GM19395 (cell line): Measurements from ENCODE around the gene RIN1.
"Not testable (repeated sequence)": the region's sequence is repeated elsewhere in the genome, so short reads cannot be mapped to it uniquely, and the experiment has no call there.

Experiments used
- ATAC-seq: cut with Tn5 transposase; IDR thresholded peaks from one replicate; pipeline ENCODE4 v1.9.1; 2021; ENCODE audit warnings: mild to moderate bottlenecking, moderate library complexity; ENCODE audit not compliant: unreplicated experiment

The RIN1 gene, protein sequence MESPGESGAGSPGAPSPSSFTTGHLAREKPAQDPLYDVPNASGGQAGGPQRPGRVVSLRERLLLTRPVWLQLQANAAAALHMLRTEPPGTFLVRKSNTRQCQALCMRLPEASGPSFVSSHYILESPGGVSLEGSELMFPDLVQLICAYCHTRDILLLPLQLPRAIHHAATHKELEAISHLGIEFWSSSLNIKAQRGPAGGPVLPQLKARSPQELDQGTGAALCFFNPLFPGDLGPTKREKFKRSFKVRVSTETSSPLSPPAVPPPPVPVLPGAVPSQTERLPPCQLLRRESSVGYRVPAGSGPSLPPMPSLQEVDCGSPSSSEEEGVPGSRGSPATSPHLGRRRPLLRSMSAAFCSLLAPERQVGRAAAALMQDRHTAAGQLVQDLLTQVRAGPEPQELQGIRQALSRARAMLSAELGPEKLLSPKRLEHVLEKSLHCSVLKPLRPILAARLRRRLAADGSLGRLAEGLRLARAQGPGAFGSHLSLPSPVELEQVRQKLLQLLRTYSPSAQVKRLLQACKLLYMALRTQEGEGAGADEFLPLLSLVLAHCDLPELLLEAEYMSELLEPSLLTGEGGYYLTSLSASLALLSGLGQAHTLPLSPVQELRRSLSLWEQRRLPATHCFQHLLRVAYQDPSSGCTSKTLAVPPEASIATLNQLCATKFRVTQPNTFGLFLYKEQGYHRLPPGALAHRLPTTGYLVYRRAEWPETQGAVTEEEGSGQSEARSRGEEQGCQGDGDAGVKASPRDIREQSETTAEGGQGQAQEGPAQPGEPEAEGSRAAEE

DNA sequence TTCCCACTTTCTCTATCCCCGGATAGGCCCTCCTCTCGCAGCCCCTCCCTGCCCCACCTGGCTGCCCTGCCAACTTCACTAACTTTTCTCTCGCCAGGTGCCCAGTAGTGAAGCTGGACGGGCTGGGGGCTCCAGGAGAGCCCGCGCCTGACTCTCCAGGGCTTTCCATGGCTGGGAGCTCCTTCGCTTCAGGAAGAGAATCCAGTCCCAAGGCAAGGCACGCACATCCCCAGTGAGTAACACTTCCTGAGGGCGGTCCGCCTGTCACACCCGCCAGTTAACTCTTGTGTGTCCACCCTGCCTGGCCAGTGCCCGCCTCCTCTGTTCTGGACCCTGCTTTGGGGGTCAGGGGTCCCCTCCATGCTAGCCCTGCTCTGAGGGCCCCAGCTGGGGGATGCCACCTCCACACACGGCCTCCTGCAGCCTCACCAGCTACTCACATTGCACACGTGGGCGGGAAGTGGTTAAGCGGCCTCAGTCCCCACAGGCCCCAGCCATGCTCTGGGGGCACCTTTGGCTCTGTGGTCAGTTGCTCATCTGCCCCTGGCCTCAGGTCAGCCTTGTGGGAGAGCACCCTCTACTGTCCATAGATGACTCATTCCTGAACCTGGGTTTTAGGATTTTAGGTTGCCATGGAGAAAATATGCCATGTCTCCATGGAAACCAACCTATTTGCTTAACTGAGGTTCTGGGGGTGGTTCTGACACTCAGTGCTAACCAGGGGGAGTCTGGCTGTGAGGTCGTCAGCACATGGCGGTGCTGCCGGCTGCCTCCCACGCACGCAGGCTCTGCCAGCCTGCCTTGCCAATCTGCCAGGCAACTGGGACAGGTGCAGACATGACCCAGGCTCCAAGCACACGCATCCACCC, at the start of gene RIN1:
TSS of gene RIN1 (minus strand) at position 201 of the 869 bp plus-strand sequence. CDS start at position 169, 32 bp downstream.
- ATAC-seq = peak; percentile 61

DNA sequence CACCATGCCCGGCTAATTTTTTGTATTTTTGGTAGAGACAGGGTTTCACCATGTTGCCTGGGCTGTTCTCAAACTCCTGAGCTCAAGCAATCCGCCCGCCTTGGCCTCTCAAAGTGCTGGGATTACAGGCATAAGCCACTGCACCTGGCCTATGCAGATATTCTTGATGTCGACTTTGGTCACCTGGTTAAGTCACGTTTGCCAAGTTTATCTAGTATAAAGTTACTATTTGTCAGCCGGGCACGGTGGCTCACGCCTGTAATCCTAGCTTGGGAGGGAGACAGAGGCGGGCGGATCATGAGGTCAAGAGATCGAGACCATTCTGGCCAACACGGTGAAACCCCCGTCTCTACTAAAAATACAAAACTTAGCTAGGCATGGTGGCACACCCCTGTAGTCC, 48.1 kb upstream of the RIN1 start:
- not testable (repeated sequence) for ATAC-seq

DNA sequence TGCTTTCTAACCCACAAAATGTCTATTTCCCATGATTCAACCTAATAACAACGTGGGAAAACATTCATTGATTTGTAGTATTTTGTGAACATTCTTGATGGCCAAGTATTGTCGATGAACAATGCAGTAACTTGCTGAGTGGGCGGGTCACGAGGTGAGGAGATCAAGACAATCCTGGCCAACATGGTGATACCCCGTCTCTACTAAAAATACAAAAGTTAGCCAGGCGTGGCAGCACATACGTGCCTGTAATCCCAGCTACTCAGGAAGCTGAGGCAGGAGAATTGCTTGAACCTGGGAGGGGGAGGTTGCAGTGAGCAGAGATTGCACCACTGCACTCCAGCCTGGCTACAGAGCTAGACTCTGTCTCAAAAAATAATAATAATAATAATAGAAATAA, 44.0 kb upstream of the RIN1 start:
- not testable (repeated sequence) for ATAC-seq

DNA sequence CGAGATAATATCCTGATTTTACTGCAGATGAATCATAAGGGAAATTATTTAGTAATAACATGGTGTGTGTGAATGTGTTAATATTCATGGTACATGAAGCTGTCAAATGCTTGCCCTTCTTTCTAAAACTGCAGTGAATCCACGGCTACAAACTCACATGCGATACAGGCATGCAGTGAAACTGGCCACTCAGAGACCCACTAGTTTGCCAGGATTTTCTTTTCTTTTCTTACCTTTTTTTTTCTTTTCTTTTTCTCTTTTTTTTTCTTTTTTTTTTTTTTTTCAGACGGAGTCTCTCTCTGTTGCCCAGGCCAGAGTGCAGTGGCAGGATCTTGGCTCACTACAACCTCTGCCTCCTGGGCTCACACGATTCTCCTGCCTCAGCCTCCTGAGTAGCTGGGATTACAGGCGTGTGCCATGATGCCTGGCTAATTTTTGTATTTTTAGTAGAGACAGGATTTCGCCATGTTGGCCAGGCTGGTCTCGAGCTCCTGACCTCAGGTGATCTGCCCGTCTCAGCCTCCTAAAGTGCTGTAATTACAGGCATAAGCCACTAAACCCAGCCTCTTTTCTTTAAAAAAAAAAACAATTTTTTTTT, 37.6 kb upstream of the RIN1 start:
- ATAC-seq = not testable (repeated sequence)

DNA sequence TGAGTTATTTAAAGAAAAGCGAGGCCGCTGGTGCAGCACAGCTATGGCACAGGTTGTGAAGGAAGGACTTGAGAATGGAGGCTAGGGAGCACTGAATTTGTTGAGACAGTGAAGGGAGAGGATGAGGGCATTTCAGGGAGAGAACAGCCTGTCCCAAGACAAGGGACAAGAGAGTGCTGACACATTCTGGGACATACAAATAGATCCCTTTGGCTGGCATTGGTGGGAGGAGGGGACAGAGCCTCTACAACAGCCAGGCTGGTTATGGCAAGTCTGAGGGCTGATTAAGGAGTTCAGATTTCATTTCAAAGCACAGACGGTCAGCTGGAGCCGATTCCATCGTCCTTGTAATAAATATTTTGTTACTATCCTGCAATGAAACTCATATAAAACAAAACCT, 37.0 kb upstream of the RIN1 start:
- no peak for ATAC-seq

DNA sequence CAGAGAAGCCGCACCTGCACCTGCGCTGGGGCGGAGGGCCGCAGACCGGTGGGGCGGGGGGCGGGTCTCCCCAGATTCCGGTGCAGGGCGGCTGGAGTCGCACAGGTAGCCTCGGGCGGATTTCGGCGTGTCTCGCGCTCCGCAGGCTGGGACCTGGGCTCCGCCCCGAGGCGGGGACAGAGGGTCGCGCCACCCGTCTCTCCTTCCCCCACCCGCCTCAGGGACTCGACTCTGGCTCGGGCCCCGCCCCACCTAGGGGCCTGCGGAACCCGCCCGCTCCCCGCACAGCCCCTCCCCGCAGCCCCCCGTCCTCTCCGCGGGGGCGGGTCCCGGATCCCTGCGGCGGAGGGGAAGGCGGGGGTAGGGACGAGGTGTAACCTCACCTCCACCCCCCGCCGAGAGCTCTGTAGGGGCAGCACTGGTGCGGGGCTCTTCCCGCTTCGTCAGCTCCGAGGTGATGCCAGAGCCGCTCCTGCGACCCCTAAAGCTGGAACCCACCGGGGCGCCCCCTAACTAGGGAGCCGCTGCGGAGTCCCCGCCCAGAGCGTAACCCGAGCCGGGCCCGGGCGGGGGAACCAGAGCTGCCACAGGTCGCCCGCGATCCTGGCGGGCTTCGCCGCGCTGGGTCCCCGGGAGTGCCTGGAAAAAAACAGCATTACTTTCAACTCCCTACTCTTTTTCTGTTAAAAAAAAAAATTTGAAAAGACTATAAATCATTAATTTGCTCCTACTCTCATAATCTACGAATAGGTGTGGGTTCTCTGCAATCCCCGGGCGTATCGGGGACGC, 35.6 kb upstream of the RIN1 start, which contains the start of gene SLC29A2:
TSS of gene SLC29A2 (minus strand) at position 134 of the 789 bp plus-strand sequence. CDS start 169 bp downstream, outside the sequence.
- peak; percentile 71 for ATAC-seq

DNA sequence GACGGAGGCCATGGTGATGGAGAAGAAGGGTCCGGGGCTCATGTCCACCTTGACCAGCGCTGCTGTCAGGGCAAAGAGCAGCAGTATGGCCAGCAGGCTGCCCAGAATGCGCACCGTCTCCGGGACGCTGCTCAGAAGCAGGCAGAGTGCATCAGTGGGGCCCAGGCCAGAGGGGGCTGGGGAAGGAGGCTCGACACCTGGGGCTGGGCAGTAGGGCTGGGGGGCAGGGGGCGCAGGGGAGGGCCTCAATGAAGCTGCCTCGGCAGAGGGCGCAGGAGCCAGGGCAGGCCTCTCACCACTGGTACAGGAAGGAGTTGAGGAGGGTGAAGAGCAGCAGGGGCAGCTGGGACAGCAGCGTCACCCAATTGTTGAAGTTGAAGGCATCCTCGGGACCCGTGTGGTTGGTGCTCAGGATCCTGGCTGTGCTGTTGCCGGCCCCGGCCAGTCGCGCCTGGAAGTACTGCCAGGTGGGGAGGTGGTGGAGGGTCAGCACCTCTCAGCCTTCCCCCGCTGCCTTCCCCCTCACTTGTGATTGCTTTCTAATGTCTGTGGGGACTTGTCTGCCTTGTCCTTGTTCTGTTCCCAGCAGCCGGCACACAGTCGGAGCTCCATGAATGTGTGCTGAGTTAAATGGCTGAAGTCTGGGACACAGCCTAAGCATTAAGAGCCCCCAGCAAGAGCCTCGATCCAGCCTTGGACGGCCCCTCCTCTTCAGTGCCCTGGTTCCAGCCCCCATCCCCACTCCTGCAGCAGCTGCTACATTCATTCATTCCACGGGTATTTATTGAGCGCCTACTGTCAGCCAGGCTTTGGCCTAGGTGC, 33.0 kb upstream of the RIN1 start:
- no peak for ATAC-seq

DNA sequence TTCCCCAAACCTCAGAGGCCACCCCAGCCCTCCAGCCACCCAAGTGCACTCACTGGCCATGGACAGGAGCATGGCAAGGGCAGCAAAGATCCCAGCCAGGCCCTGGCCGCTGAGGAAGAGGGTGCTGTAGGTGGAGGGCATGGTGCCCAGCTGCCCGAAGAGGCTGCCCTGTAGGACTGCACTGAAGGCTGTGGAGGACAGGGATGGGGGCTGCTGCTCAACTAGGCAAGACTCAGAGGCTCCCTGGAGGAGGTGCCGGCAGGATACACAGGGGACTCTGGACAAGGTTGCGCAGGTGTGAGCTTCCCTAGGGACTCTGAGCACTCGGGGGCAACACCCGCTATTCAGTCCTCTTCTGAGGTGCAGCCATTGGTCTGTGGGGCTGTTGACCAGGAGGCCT, 32.2 kb upstream of the RIN1 start:
- no peak for ATAC-seq

DNA sequence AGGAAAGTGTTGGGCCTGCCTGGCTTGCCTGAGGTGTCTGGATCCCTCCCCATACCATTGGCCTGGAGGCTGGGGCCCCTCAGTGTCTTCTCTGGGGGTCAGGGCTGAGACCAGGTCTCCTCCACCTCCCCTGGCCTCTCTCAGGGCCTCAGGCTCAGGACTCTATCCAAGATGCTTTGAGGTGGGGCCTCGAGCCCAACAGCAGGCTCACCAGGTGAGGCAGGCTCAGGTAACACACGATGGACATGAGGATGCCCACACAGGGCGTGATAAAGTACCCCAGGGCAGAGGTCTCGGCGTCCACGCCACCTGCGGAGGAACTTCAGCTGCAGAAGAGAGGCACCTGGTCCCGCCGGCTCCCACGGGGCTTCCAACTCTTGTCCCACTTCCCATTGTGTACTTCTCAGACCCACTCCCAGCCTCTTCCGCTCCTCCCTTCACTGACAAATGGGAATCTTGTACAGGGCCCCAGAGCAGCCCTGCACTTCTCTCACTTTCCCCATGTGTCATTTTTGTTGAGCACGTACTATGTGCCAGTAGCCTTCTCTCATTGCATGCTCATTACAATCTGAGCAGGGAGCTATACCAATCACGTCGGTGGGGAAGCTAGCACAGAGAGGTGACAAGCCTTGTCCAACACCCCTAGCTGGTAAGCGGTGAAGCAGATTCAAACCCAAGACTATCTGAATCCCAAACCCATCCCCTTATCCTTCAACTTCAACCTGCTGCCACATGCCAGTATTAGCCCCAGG, 31.5 kb upstream of the RIN1 start:
- ATAC-seq = no peak

DNA sequence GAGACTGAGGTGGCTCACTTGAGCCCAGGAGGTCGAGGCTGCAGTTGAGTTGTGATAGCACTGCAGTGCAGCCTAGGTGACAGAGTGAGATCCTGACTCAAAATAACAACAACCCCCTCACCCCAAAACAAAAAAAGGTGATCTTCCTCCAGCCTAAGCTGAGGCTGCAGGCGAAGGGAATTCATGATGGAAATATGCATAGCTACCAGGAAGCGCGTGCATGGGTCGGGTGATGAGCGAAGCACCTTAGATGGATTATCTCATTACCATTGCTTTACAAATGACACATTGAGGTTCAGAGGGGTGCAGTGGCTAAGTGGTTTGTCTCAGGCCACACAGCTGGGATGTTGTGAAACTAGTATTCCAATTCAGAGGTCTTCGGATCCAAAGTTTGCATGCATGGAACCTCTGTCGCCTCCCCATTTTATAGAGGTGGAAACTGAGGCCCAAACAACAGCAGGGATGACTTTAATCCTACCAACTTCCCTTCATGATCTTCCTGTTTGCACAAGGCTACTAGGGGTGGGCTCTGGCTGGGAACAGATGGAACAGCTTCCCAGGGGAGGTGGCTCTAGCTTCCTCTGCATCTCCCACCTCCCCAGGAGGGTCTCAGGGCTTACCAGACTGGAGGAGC, 30.7 kb upstream of the RIN1 start:
- no peak for ATAC-seq

DNA sequence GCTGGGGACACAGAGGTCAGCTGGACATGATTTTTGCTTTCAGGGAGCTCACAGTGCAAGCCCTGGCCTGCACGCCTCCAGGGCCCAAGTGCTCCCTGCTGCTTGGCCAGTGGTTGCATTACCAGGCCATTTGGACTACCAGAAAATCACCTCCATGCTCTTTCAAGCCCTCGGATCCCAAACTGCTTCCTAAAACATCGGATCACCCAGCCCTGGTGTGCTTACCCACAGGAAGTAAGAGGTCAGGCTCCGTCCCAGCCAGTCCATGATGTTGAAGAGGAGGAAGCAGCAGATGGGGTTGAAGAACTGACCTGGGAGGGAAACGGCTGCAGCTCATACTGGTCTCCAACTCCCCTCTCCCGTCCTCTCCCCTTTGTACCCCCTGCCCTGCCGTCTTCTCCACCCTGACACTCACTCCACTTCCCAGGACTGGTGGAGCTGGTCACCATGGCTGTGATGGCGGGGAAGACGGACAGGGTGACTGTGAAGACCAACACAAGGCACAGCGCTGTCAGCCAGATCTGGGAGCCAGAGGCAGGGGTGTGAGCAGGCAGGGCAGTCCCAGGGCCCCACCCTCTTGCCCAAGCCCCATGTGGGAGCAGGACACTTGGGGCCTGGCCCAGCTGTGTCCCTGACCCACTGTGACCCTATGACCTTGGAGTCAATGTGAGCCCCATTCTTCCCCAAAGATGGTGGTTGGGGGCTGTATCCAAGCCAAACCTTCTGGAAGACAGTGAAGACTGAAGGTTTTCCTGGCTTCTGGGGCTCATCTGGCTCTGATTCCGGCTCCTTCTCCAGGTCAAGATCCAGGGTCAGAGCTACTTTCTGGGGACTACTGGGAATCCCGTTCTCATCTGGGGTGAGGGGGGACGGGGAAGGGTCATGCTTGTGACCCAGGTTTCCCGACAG, 29.7 kb upstream of the RIN1 start:
- no peak for ATAC-seq

DNA sequence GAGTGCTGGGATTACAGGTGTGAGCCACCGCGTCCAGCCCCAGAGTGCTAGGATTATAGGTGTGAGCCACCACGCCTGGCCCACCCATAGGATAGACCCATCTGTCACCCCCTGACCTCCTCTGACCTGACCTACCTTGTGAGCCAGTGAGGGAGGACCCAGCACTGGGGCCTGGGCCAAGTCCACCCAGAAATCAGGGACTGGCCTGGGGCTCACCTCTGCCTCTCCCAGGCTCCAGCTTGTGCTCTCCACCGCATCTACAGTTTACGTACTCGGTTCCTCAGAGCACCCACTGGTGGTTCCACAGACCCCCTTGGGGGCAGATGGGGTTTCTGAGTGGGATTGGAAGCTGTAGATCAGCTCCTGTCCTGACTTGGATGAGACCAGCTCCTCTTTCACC, 28.9 kb upstream of the RIN1 start:
- no peak for ATAC-seq

DNA sequence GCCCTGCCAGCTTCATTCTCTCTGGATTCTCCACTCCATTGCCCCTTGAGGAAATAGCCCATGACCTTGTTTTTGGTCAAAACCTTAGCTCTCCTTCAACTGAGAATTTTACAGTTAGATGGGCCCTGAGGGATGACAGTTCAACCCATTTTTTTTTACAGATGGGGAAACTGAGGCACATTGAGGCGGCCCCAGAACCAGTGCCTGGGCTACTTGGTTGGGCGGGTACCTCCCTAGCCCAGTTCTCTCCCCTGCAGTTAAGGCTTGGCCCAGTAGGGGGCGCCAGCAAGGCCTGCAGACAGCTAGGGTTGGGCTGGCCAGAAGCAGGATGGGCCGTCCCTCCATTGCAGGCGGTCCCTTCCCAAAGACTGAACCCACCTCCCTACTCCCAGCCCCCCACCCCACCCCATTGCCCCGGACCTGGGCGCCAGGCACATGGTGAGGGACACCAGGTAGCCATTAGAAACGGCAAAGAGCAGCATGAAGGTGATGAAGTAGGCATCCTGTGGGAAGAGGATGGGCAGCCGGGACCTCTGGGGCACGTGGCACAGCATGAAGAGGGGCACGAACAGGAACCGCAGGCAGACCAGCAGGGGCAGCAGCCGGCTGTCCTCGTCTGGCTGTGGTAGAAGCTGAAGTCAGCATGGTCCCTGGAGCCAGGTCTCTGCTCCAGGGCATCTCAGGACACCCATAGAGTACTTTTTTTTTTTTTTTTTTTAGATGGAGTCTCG, 27.7 kb upstream of the RIN1 start:
- no peak for ATAC-seq

DNA sequence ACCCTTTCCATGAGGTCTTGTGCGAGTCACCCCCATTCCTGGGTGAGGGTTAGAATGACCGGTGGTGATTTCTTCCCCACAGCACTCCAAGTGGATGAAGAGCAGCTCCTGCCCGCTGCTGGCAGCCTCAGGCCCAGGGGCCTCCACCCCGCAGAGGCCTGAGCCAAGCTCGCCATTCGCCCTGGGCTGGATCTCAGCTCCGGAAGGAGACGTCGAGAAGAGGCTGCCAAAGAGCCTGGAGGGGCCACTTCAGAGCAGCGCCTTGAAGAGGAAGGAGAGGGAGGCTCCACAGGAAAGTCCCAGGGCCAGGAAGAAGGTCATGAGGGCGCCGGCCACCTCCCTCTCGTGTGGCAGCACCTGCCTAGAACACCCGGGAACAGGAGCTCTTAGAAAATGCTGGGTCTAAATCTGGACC, 27.0 kb upstream of the RIN1 start:
- no peak for ATAC-seq

DNA sequence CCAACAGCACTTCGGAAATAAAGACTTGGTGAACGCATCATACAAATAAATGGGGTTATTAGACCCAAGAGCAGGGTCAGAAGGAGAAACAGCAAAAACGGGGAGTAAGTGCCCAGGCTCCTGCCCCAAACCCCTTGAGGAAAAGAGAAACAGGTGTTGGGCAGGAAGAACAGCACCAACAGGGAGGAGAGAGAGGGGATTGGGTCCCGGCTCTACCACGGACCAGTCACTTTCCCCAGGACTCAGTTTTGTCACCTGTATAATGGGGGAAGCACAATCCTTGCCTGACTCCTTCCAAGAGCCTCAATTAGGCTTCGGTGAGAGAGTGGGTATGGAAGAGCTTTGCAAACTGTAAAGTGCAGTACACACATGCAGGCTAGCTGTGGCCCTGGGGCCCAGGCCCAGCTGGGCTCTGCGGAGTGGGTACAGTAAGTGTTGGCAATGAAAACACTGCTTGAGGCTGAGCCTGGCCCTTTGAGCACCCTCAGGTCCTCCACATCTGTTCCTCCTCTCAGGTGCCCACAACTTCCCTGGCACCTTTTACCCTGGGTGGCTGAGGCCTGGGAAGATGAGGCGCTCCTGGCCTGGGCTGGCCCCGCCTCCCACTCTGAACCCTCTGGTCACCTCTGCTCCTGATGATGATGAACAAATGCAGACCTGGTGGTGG, 26.4 kb upstream of the RIN1 start:
- no peak for ATAC-seq
